ENCODE data around the gene SPC25. TPM values are rescaled to one million over a fixed set of nuclear protein-coding genes. Genes with fewer than 3 reads are reported as not detected.
A peak's percentile ranks its signal among the peaks of the same experiment; 100 is the strongest.

Gene SPC25
- total and polyA plus RNA-seq, 9 of the 15 experiments (the other 6 are each of a cell fraction or from before 2014, with no cell fraction given): 44.8 to 100 (median 75.0) TPM

GRCh38 chr2:168935810-168936581 lies 45.8 kb upstream of the SPC25 start (continued):
- TF ChIP-seq E2F8 (IDR thresholded peaks at IDR 0.05; ENCODE audit: low read depth, partially characterized antibody) (peak; percentile 73), ELK3 (CRISPR knock-in tag; IDR thresholded peaks at IDR 0.05) (0 out of 2 replicates have a peak, but pooled peaks have one; percentile 27), ZNF592 (IDR thresholded peaks at IDR 0.05) (peak; percentile 91), NR2C1 (IDR thresholded peaks at IDR 0.05) (no peak), NR2C1 (tag; IDR thresholded peaks at IDR 0.05) (peak; percentile 76), PHF20 (IDR thresholded peaks at IDR 0.05; ENCODE audit: partially characterized antibody) (no peak), CXXC5 (CRISPR knock-in tag; IDR thresholded peaks at IDR 0.05) (peak; percentile 90), ZNF239 (CRISPR knock-in tag; IDR thresholded peaks at IDR 0.05) (peak; percentile 71), DEAF1 (CRISPR knock-in tag; IDR thresholded peaks at IDR 0.05) (no peak), PHTF2 (CRISPR knock-in tag; IDR thresholded peaks at IDR 0.05) (0 out of 2 replicates have a peak, but pooled peaks have one; percentile 30), ZBTB26 (CRISPR knock-in tag; IDR thresholded peaks at IDR 0.05) (peak; percentile 7; the same call in 1 of the 2 replicates), GABPB1 (CRISPR knock-in tag; IDR thresholded peaks at IDR 0.05) (peak; percentile 53; the same call in 1 of the 2 replicates), ZBTB17 (CRISPR knock-in tag; IDR thresholded peaks at IDR 0.05) (peak; percentile 85), MNT (conservative IDR thresholded peaks at IDR 0.05) (peak in 1 of 2 experiments; percentile 87; a peak in 2 of 4 replicates)

Data from K562 (cell line).